Retinal pigment epithelial cell (primary cell): ENCODE measurements around the gene GPR83.

Experiments used
- DNase-seq: peaks from one replicate; pipeline ENCODE4 v3.0.0-alpha.2; 2010; ENCODE audit warnings: low read depth
- H3K4me3 ChIP-seq: 2 replicates; pipeline ENCODE4 v1.5.1; 2011; ENCODE audit warnings: mild to moderate bottlenecking, low read length, control low read depth, moderate library complexity
- CTCF ChIP-seq: conservative IDR thresholded peaks from 2 replicates; pipeline ENCODE4 v1.5.1; 2011; ENCODE audit warnings: low read depth, low read length, control low read depth, inconsistent platforms

The GPR83 gene

GRCh38 chr11:94400839-94401772 lies at the start of gene GPR83:
Gene GPR83, minus strand, starts transcription at chr11:94401419. Its CDS starts 172 bp downstream, at chr11:94401247.
- peak within 1 kb of the TSS; percentile 48 for H3K4me3 ChIP-seq
- TF ChIP-seq CTCF, result no peak
- DNase-seq, result no peak

GRCh38 chr11:94450048-94450447 lies 48.8 kb upstream of the GPR83 start:
- no peak for DNase-seq
- no peak for TF ChIP-seq CTCF
- H3K4me3 ChIP-seq, result no peak overlapping the region

- H3K4me3 ChIP-seq, result no peak overlapping the region
- DNase-seq, result no peak
- TF ChIP-seq CTCF, result no peak
These were observed 48.2 kb upstream of the GPR83 start for GRCh38 chr11:94449437-94449836.

- no peak for TF ChIP-seq CTCF
These were observed 47.8 kb upstream of the GPR83 start for GRCh38 chr11:94449029-94449428.

GRCh38 chr11:94447149-94447548 lies 45.9 kb upstream of the GPR83 start:
- H3K4me3 ChIP-seq, result no peak overlapping the region
- no peak for DNase-seq

More at GRCh38 chr11:94449029-94449428, 47.8 kb upstream of the GPR83 start:
- no peak for DNase-seq
- H3K4me3 ChIP-seq, result no peak overlapping the region

GRCh38 chr11:94445641-94446040 lies 44.4 kb upstream of the GPR83 start:
- TF ChIP-seq CTCF, result no peak
- H3K4me3 ChIP-seq, result no peak overlapping the region
- no peak for DNase-seq

More at GRCh38 chr11:94447149-94447548, 45.9 kb upstream of the GPR83 start:
- TF ChIP-seq CTCF, result no peak

- H3K4me3 ChIP-seq, result no peak overlapping the region
- no peak for TF ChIP-seq CTCF
- DNase-seq, result no peak
These were observed 31.8 kb upstream of the GPR83 start for GRCh38 chr11:94433049-94433448.
